HepG2 (cell line): ENCODE data around the gene ZC3H7B. TPM values are rescaled to one million over a fixed set of nuclear protein-coding genes. Genes with fewer than 3 reads are reported as not detected.
A peak's percentile ranks its signal among the peaks of the same experiment; 100 is the strongest.

Experiments
- ARID5B ChIP-seq: IDR thresholded peaks from 2 replicates; pipeline ENCODE4 v1.4.0; 2020; ENCODE audit warnings: mild to moderate bottlenecking, missing genetic modification reagents
- BCLAF1 ChIP-seq: fragments of 450-650 bp; IDR thresholded peaks from 2 replicates; pipeline ENCODE4 v1.6.1; 2017; ENCODE audit warnings: mild to moderate bottlenecking
- ESRRA ChIP-seq: sonication (generic); formaldehyde crosslinking; IDR thresholded peaks from 2 replicates; pipeline ENCODE4 v1.5.1; 2020; ENCODE audit warnings: mild to moderate bottlenecking, low read depth, missing genetic modification reagents
- FOSL2 ChIP-seq: sonication (generic); formaldehyde crosslinking; IDR thresholded peaks from 2 replicates; pipeline ENCODE4 v1.4.0; 2020; ENCODE audit warnings: missing genetic modification reagents
- FOXJ3 ChIP-seq: sonication (generic); formaldehyde crosslinking; IDR thresholded peaks from 2 replicates; pipeline ENCODE4 v1.4.0; 2020; ENCODE audit warnings: missing genetic modification reagents, mild to moderate bottlenecking, borderline replicate concordance
- HIVEP1 ChIP-seq: sonication (generic); formaldehyde crosslinking; IDR thresholded peaks from 2 replicates; pipeline ENCODE4 v1.4.0; 2020; ENCODE audit warnings: mild to moderate bottlenecking, missing genetic modification reagents
- HMGA1 ChIP-seq: sonication (generic); formaldehyde crosslinking; conservative IDR thresholded peaks from 2 replicates; pipeline ENCODE4 v1.4.0; 2020; ENCODE audit warnings: missing genetic modification reagents
- KDM4B ChIP-seq: sonication (generic); formaldehyde crosslinking; IDR thresholded peaks from 2 replicates; pipeline ENCODE4 v1.4.0; 2020; ENCODE audit warnings: missing genetic modification reagents
- RARA ChIP-seq: IDR thresholded peaks from 2 replicates; pipeline ENCODE4 v1.6.1; 2016; ENCODE audit warnings: missing genetic modification reagents, missing compliant biosample characterization
- SKI ChIP-seq: fragments of 450-650 bp; IDR thresholded peaks from one replicate; pipeline ENCODE4 v1.6.1; 2018; ENCODE audit warnings: mild to moderate bottlenecking; ENCODE audit not compliant: partially characterized antibody
- TSC22D2 ChIP-seq: sonication (generic); formaldehyde crosslinking; IDR thresholded peaks from 2 replicates; pipeline ENCODE4 v1.5.1; 2020; ENCODE audit warnings: missing genetic modification reagents, mild to moderate bottlenecking, borderline replicate concordance
- ZGPAT ChIP-seq: IDR thresholded peaks from 2 replicates; pipeline ENCODE4 v1.6.1; 2016; ENCODE audit warnings: mild to moderate bottlenecking
- ZNF143 ChIP-seq: sonication (generic); formaldehyde crosslinking; IDR thresholded peaks from 2 replicates; pipeline ENCODE4 v1.4.0; 2020; ENCODE audit warnings: missing genetic modification reagents
- ZNF276 ChIP-seq: sonication (generic); formaldehyde crosslinking; IDR thresholded peaks from 2 replicates; pipeline ENCODE4 v1.4.0; 2020; ENCODE audit warnings: mild to moderate bottlenecking, low read depth, missing genetic modification reagents
- ZNF451 ChIP-seq: sonication (generic); formaldehyde crosslinking; IDR thresholded peaks from 2 replicates; pipeline ENCODE4 v1.5.0; 2020; ENCODE audit warnings: mild to moderate bottlenecking, missing genetic modification reagents
- ZNF740 ChIP-seq: sonication (generic); formaldehyde crosslinking; IDR thresholded peaks from 2 replicates; pipeline ENCODE4 v1.4.0; 2020; ENCODE audit warnings: missing genetic modification reagents
- ZNF883 ChIP-seq: sonication (generic); formaldehyde crosslinking; IDR thresholded peaks from 2 replicates; pipeline ENCODE4 v1.5.1; 2020; ENCODE audit warnings: mild to moderate bottlenecking, missing genetic modification reagents; ENCODE audit errors: not compliant biosample characterization
- ZSCAN20 ChIP-seq: sonication (generic); formaldehyde crosslinking; IDR thresholded peaks from 2 replicates; pipeline ENCODE4 v1.4.0; 2020; ENCODE audit warnings: missing genetic modification reagents, mild to moderate bottlenecking, borderline replicate concordance
- polyA plus RNA-seq, 8 experiments: library from polyadenylated mRNA; depleted of rRNA in 3 of 8; stranded (reverse) in 7 of 8; unstranded in 1 of 8; fragments of >200 nt; fragmentation: Illumina TruSeq in 4 of 8; extraction: Trizol in 4 of 8; gene quantifications; 2 replicates each; pipeline versions ENCODE4 v1.2.1 to v1.2.3, GENCODE V29; 2011 to 2016; ENCODE audit warnings: low read depth in 4 of 8, missing spikeins in 1 of 8, mixed read lengths in 1 of 8; ENCODE audit not compliant: insufficient read depth in 1 of 8
- total RNA-seq, 5 experiments: library from RNA; depleted of rRNA; stranded (reverse); fragments of >200 nt; fragmentation: Illumina TruSeq; extraction: Trizol; gene quantifications; 2 replicates each; pipeline ENCODE4 v1.2.3, GENCODE V29; 2016; ENCODE audit warnings: low read depth in 1 of 5

The ZC3H7B gene
- total and polyA plus RNA-seq, 2 of the 13 experiments (the other 11 are each of a cell fraction or from before 2014, with no cell fraction given), result 26.4 to 37.2 TPM

- no peak for TF ChIP-seq HMGA1
- peak; percentile 51; the same call in 1 of the 2 replicates for TF ChIP-seq ZNF143 (CRISPR knock-in tag)
- no peak for TF ChIP-seq ZSCAN20 (CRISPR knock-in tag)
- TF ChIP-seq ZNF451 (CRISPR knock-in tag), result no peak
- no peak for TF ChIP-seq ZNF740 (CRISPR knock-in tag)
- TF ChIP-seq SKI, result peak; percentile 38
- peak; percentile 99 for TF ChIP-seq FOSL2 (CRISPR knock-in tag)
- TF ChIP-seq ZGPAT (CRISPR knock-in tag), result no peak
- peak; percentile 63; the same call in 1 of the 2 replicates for TF ChIP-seq HIVEP1 (CRISPR knock-in tag)
- TF ChIP-seq ZNF276, result no peak
- TF ChIP-seq ARID5B (CRISPR knock-in tag), result peak; percentile 78
- peak; percentile 78 for TF ChIP-seq RARA (CRISPR knock-in tag)
- no peak for TF ChIP-seq TSC22D2 (CRISPR knock-in tag)
- TF ChIP-seq BCLAF1, result no peak
- no peak for TF ChIP-seq KDM4B (CRISPR knock-in tag)
- TF ChIP-seq ESRRA, result no peak
- TF ChIP-seq FOXJ3, result no peak
- no peak for TF ChIP-seq ZNF883 (CRISPR knock-in tag)
Observed at GRCh38 chr22:41288245-41288946, 12.9 kb upstream of the ZC3H7B start (continued).
